Measurements from ENCODE around the gene PRG2. TPM values are rescaled to one million over a fixed set of nuclear protein-coding genes. Genes with fewer than 3 reads are reported as not detected.

The PRG2 gene
- total RNA-seq, 4 donors from 2014 or later = 0.22 to 0.94 (median 0.71) TPM; not detected in 1

DNA sequence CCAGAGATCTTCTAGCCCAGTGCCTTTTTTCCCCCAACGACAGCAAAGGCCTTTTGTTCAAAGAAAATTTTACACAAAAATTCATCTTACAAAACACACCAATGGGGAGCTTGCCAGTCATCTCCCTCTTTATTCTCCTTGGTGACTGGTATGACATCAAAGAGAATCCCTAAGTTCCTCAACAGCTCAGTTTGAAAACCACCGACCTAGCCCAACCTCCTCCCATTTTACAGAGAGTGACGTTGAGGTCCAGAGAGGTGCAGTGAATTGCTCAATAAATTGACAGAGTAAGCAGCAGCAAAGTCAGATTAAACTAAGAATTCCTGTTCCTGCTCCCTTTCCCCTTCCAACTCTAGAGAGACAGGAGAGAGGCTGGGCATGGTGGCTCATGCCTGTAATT lies 28.7 kb upstream of the PRG2 start:
- no peak overlapping the region for H3K4me3 ChIP-seq (replicated peaks in 1 of 3)
- intact Hi-C loops (cut with DNase I) = no loop called here
- peak overlapping the region in 1 of 3 donors; percentile 58 for H3K27ac ChIP-seq
- 86 to 97% methylated on average over 3 of the region's 3 CpGs for WGBS, 2 donors
- peaks cover 30 to 36% of the 10 kb centered on the region in 2 donors for H3K36me3 ChIP-seq
- no peaks in the 10 kb centered on the region for H3K27me3 ChIP-seq
- no peaks in the 10 kb centered on the region for H3K9me3 ChIP-seq
- H3K4me1 ChIP-seq = peaks cover 24 to 64% of the 10 kb centered on the region in 2 donors
- no peak for DNase-seq
- TF ChIP-seq, protein P1, sequence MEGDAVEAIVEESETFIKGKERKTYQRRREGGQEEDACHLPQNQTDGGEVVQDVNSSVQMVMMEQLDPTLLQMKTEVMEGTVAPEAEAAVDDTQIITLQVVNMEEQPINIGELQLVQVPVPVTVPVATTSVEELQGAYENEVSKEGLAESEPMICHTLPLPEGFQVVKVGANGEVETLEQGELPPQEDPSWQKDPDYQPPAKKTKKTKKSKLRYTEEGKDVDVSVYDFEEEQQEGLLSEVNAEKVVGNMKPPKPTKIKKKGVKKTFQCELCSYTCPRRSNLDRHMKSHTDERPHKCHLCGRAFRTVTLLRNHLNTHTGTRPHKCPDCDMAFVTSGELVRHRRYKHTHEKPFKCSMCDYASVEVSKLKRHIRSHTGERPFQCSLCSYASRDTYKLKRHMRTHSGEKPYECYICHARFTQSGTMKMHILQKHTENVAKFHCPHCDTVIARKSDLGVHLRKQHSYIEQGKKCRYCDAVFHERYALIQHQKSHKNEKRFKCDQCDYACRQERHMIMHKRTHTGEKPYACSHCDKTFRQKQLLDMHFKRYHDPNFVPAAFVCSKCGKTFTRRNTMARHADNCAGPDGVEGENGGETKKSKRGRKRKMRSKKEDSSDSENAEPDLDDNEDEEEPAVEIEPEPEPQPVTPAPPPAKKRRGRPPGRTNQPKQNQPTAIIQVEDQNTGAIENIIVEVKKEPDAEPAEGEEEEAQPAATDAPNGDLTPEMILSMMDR (IDR thresholded peaks at IDR 0.05) = no peak
- TF ChIP-seq POLR2A (IDR thresholded peaks at IDR 0.05) = no peak

DNA sequence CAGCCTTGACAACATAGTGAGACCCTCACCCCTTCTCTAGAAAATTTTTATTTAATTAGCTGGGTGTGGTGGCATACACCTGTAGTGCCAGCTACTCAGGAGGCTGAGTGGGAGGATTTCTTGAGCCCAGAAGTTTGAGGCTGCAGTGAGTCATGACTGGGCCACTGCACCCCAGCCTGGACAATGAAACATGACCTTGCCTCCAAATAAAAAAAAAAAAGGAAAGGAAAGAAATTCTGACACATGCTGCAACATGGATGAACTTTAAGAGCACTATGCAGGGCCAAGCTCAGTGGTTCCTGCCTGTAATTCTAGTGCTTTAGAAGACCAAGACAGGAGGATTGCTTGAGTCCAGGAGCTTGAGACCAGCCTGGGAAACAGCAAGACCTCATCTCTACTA lies 27.7 kb upstream of the PRG2 start:
- intact Hi-C loops (cut with DNase I) = no loop called here
- DNase-seq = no peak
- no peaks in the 10 kb centered on the region for H3K9me3 ChIP-seq
- H3K4me3 ChIP-seq (replicated peaks in 1 of 3) = no peak overlapping the region
- peaks cover 15 to 54% of the 10 kb centered on the region in 2 donors for H3K4me1 ChIP-seq
- TF ChIP-seq POLR2A (IDR thresholded peaks at IDR 0.05) = no peak
- TF ChIP-seq, protein P1 (IDR thresholded peaks at IDR 0.05) = no peak
- peak overlapping the region; percentile 10 to 58 (median 44) for H3K27ac ChIP-seq
- peaks cover 39 to 40% of the 10 kb centered on the region in 2 donors for H3K36me3 ChIP-seq
- H3K27me3 ChIP-seq = no peaks in the 10 kb centered on the region

DNA sequence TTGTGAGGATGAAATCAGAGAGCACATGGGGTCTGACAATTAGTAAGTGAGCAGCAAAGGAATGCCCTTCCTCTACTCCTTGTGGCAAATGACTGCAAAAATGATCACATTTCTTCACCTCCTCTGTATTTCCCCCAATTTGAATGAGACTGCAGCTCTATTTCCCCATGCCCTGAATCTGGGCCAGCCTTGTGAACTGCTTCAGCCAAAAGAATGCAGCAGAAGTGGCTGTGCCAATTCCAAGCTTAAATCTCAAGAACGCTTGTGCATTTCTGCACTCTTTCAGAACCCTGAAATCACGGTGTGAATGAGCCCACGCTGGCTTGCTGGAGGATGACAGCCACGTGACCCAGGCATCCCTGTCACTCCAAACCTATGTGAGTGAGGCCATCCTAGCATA lies 26.6 kb upstream of the PRG2 start:
- Histone ChIP-seq H3K27me3 (no peaks in the 10 kb centered on the region), H3K36me3 (peaks cover 39 to 40% of the 10 kb centered on the region in 2 donors), H3K9me3 (no peaks in the 10 kb centered on the region), H3K27ac (peak overlapping the region; percentile 44 to 66 (median 58)), H3K4me3 (replicated peaks in 1 of 3) (no peak overlapping the region), H3K4me1 (peaks cover 15 to 43% of the 10 kb centered on the region in 2 donors)
- 24 to 26% methylated on average over 4 of the region's 4 CpGs for WGBS, 2 donors
- DNase-seq = peak; percentile 86 to 87
- intact Hi-C loops (cut with DNase I) = no loop called here
- TF ChIP-seq POLR2A (IDR thresholded peaks at IDR 0.05) = no peak
- TF ChIP-seq, protein P1 (IDR thresholded peaks at IDR 0.05) = no peak

DNA sequence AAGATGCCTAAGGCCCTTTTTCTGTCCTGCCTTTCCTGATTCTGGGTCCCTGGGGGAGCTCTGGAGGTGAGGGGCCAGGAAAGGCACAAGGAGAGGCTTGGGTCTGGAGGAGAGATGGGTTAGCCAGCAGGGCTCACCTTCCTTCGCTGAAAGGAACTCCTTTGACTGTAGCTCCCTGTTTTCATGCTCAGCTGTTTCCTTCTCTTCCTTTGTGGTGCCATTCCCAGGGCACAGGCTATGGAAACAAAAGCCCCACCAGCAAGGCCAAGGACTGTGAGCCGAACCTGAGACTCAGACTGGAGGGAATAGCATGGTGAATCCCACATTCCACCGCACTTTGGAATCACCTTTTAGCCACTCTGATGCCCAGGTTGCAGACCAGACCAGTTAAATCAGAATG lies 26.0 kb upstream of the PRG2 start:
- Histone ChIP-seq H3K27me3 (no peaks in the 10 kb centered on the region), H3K9me3 (no peaks in the 10 kb centered on the region), H3K36me3 (peaks cover 39 to 40% of the 10 kb centered on the region in 2 donors), H3K4me1 (peaks cover 15 to 37% of the 10 kb centered on the region in 2 donors), H3K4me3 (replicated peaks in 1 of 3) (no peak overlapping the region), H3K27ac (peak overlapping the region; percentile 44 to 66 (median 58))
- DNase-seq = no peak
- intact Hi-C loops (cut with DNase I) = no loop called here
- TF ChIP-seq, protein P1 (IDR thresholded peaks at IDR 0.05) = no peak
- no peak for TF ChIP-seq POLR2A (IDR thresholded peaks at IDR 0.05)
- WGBS, 2 donors = 91% methylated on average over 3 of the region's 3 CpGs

DNA sequence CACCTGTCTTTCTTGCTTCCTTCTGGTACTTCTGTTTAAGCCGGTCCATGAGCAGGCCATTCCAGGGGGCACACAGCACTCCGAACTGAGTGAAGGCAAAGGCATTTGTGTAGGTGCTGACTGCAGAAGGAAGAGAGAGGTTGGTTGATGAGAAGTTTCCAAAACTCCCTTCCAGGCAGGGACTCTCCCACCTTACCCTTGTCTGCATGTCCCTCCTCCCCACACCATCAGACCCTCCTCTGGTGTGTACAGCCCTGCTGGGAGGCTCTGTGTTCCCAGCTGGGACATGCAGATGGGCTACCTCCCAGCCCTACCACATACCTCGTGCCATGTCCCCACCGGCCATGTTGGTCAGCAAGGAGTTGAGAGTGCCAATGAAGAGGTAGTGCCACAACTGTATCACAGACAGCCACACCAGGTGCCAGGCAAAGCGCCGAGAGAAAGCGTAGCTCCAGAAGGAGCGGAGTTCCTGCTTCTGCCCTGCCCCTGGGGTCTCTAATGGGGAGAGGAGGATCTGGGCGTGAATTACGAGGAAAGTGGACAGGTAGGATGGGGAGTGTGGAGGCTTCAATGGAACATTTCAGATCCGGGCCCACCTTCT lies 24.3 kb upstream of the PRG2 start:
- Histone ChIP-seq H3K4me3 (replicated peaks in 1 of 3) (no peak overlapping the region), H3K27ac (no peak overlapping the region), H3K27me3 (no peaks in the 10 kb centered on the region), H3K36me3 (peaks cover 53 to 54% of the 10 kb centered on the region in 2 donors), H3K4me1 (peaks cover 15 to 32% of the 10 kb centered on the region in 2 donors), H3K9me3 (no peaks in the 10 kb centered on the region)
- 95 to 96% methylated on average over 11 of the region's 11 CpGs for WGBS, 2 donors
- no peak for DNase-seq
- intact Hi-C loops (cut with DNase I) = no loop called here
- no peak for TF ChIP-seq POLR2A (IDR thresholded peaks at IDR 0.05)
- TF ChIP-seq, protein P1 (IDR thresholded peaks at IDR 0.05) = no peak
